Endothelial cell of umbilical vein (primary cell): Measurements from ENCODE around the gene TAOK1. TPM values are rescaled to one million over a fixed set of nuclear protein-coding genes. Genes with fewer than 3 reads are reported as not detected.

Source experiments
- BruUV-seq: library from RNA; stranded (reverse); fragments of 400-500 nt; replicated peaks from 2 replicates; lab custom pipeline; 2021; lab: Mats Ljungman, UMichigan
- CTCF ChIA-PET: fragments of 300-600, 350-600 bp; sonication (Branson Sonifier 250); formaldehyde crosslinking; loops from one replicate; lab custom pipeline; 2021; ENCODE audit warnings: antibody characterized with exemption, inconsistent platforms; lab: Charles Lee
- POLR2A ChIA-PET: fragments of 300-600, 350-600 bp; sonication (Branson Sonifier 250); formaldehyde crosslinking; loops from one replicate; lab custom pipeline; 2021; ENCODE audit warnings: antibody characterized with exemption, inconsistent platforms; lab: Charles Lee
- DNase-seq: peaks from one replicate; pipeline ENCODE4 v3.0.0-alpha.2; 2011; ENCODE audit warnings: low read depth, low spot score
- FAIRE-seq: peaks from 2 replicates; lab custom pipeline; 2011; peaks lifted over from hg19 to GRCh38; lab: Jason Lieb, UNC
- H2AFZ ChIP-seq: 2 replicates; pipeline ENCODE4 v1.6.0; 2012; ENCODE audit warnings: low read depth, low read length, control low read depth, inconsistent platforms
- H3K27ac ChIP-seq: 2 replicates; pipeline ENCODE4 v1.5.1; 2011; ENCODE audit warnings: low read depth, mild to moderate bottlenecking, control low read depth, low read length, moderate library complexity; ENCODE audit not compliant: insufficient read depth
- H3K27me3 ChIP-seq, 2 experiments: 2 replicates each; pipeline versions ENCODE4 v1.6.0 to v1.6.1; 2011; ENCODE audit warnings: low read length in 2 of 2, mixed read lengths in 1 of 2; ENCODE audit not compliant: control insufficient read depth in 2 of 2, insufficient read depth in 2 of 2
- H3K36me3 ChIP-seq, 2 experiments: 2 replicates in 1 of 2; 3 replicates in 1 of 2; pipeline ENCODE4 v1.5.1; 2011; ENCODE audit warnings: low read length in 2 of 2, mild to moderate bottlenecking in 1 of 2, moderate library complexity in 1 of 2; ENCODE audit not compliant: control insufficient read depth in 2 of 2, insufficient read depth in 2 of 2; ENCODE audit errors: extremely low read depth in 1 of 2
- H3K4me1 ChIP-seq: 3 replicates; pipeline ENCODE4 v1.5.1; 2011; ENCODE audit warnings: mild to moderate bottlenecking, low read length; ENCODE audit not compliant: control insufficient read depth, insufficient read depth; ENCODE audit errors: extremely low read depth
- H3K4me2 ChIP-seq: 2 replicates; pipeline ENCODE4 v1.6.1; 2011; ENCODE audit warnings: low read length, control low read depth, mixed read lengths; ENCODE audit not compliant: insufficient read depth
- H3K4me3 ChIP-seq, 3 experiments: fragments of 200-600 bp in 1 of 3; sonication (generic), shearing (Covaris generic) in 1 of 3; replicated peaks in 1 of 3; 2 replicates each; pipeline ENCODE4 v1.5.1; 2011 to 2016; ENCODE audit warnings: control low read depth in 3 of 3, low read length in 3 of 3, mild to moderate bottlenecking in 2 of 3, inconsistent platforms in 1 of 3, low read depth in 1 of 3, moderate library complexity in 1 of 3; ENCODE audit not compliant: insufficient read depth in 1 of 3
- H3K79me2 ChIP-seq: 2 replicates; pipeline ENCODE4 v1.6.0; 2012; ENCODE audit warnings: low read length, inconsistent platforms; ENCODE audit not compliant: control insufficient read depth, insufficient read depth
- H3K9ac ChIP-seq: replicated peaks from 2 replicates; pipeline ENCODE3; 2011; ENCODE audit warnings: low read length, control low read depth; ENCODE audit not compliant: insufficient read depth; ENCODE audit errors: extremely low read depth
- H3K9me1 ChIP-seq: replicated peaks from 3 replicates; pipeline ENCODE4 v1.6.0; 2011; ENCODE audit warnings: mild to moderate bottlenecking, low read length; ENCODE audit not compliant: control insufficient read depth, insufficient read depth; ENCODE audit errors: extremely low read depth
- H3K9me3 ChIP-seq: replicated peaks from 2 replicates; pipeline ENCODE4 v1.5.1; 2012; ENCODE audit warnings: low read length, inconsistent platforms; ENCODE audit not compliant: control insufficient read depth, insufficient read depth
- H4K20me1 ChIP-seq: replicated peaks from 2 replicates; pipeline ENCODE3; 2011; ENCODE audit warnings: mild to moderate bottlenecking, low read length; ENCODE audit not compliant: control insufficient read depth, insufficient read depth; ENCODE audit errors: extremely low read depth
- EZH2 ChIP-seq: IDR thresholded peaks from 2 replicates; pipeline ENCODE4 v1.6.1; 2012; ENCODE audit warnings: borderline replicate concordance, low read depth, mild to moderate bottlenecking, moderate library complexity, low read length, inconsistent platforms; ENCODE audit not compliant: severe bottlenecking
- POLR2AphosphoS5 ChIP-seq: IDR thresholded peaks from 2 replicates; pipeline ENCODE4 v1.6.1; 2012; ENCODE audit warnings: low read depth, mild to moderate bottlenecking, control low read depth, low read length, moderate library complexity; ENCODE audit not compliant: insufficient read depth
- dilution Hi-C: fragments of 300-500 bp; cut with MboI; formaldehyde crosslinking; loops from one replicate; pipeline ENCODE4 v1.15.0; 2019; ENCODE audit warnings: low sequenced_read_pairs; ENCODE audit not compliant: extremely low pct_ligation_motif_present
- intact Hi-C: fragments of 100-400 bp; cut with micrococcal nuclease; formaldehyde crosslinking; loops from one replicate; pipeline ENCODE4 v1.10.0; 2022
- polyA plus RNA-seq, 4 experiments: library from polyadenylated mRNA; depleted of rRNA in 3 of 4; stranded (reverse) in 3 of 4; unstranded in 1 of 4; fragments of >200 nt; gene quantifications; 2 replicates each; pipeline versions ENCODE4 v1.2.1 to v1.2.3, GENCODE V29; 2011 to 2012; ENCODE audit warnings: missing spikeins in 1 of 4
- total RNA-seq: library from RNA; stranded (reverse); gene quantifications from 2 replicates; pipeline ENCODE4 v1.2.3, GENCODE V29; 2021
- TF ChIP-seq, protein P1 (sequence below): IDR thresholded peaks from 2 replicates; pipeline ENCODE4 v1.6.1; 2011; ENCODE audit not compliant: insufficient read depth, insufficient read length
- TF ChIP-seq, protein P2 (sequence below), 2 donors: IDR thresholded peaks; 1 replicate in 1 of 2; 2 replicates in 1 of 2; pipeline ENCODE4 v1.5.1; 2011; ENCODE audit warnings: low read length in 2 of 2, mild to moderate bottlenecking in 2 of 2, moderate library complexity in 2 of 2, control low read depth in 1 of 2, inconsistent platforms in 1 of 2, low read depth in 1 of 2; ENCODE audit not compliant: insufficient read depth in 1 of 2; ENCODE audit errors: extremely low read depth in 1 of 2

TAOK1 gene
- total and polyA plus RNA-seq, 2 donors (not counting 3 experiments of a cell fraction or from before 2014, with no cell fraction given): 11.0 to 82.2 TPM

DNA sequence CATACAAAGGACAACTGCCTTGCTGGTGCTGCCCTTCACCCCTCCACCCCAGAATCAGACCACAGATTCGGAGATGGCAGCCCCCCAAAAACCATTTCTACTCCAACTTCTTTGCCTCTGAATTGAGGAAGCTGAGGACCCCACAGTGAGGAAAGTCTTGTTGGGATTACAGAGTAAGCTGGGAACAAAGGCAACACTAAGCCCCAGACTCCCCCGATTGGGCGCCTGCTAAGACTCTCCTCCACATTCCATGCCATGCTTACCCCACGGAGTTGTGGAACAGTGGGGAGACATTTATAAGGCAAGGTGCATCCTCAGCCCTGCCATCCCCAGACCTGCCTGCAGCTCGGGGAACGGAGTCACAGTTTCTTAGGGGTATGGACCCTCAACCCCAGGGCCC lies 197.4 kb downstream of the TAOK1 start:
- Histone ChIP-seq H4K20me1 (no peaks in the 10 kb centered on the region), H3K4me1 (peaks cover 73% of the 10 kb centered on the region), H3K9me3 (no peaks in the 10 kb centered on the region), H3K36me3 (peaks cover 0 to 9% of the 10 kb centered on the region in 2 experiments), H3K9ac (peak overlapping the region; percentile 54), H3K4me2 (peak overlapping the region; percentile 66), H3K4me3 (peak overlapping the region; percentile 58 to 69 (median 68)), H3K79me2 (peaks cover 65% of the 10 kb centered on the region), H2AFZ (no peak overlapping the region), H3K27ac (peak overlapping the region; percentile 66), H3K27me3 (no peaks in the 10 kb centered on the region), H3K9me1 (no peaks in the 10 kb centered on the region)
- BruUV-seq: no TSS peak
- TF ChIP-seq, protein P1, sequence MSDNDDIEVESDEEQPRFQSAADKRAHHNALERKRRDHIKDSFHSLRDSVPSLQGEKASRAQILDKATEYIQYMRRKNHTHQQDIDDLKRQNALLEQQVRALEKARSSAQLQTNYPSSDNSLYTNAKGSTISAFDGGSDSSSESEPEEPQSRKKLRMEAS: no peak
- TF ChIP-seq POLR2AphosphoS5: no peak
- TF ChIP-seq, protein P2, sequence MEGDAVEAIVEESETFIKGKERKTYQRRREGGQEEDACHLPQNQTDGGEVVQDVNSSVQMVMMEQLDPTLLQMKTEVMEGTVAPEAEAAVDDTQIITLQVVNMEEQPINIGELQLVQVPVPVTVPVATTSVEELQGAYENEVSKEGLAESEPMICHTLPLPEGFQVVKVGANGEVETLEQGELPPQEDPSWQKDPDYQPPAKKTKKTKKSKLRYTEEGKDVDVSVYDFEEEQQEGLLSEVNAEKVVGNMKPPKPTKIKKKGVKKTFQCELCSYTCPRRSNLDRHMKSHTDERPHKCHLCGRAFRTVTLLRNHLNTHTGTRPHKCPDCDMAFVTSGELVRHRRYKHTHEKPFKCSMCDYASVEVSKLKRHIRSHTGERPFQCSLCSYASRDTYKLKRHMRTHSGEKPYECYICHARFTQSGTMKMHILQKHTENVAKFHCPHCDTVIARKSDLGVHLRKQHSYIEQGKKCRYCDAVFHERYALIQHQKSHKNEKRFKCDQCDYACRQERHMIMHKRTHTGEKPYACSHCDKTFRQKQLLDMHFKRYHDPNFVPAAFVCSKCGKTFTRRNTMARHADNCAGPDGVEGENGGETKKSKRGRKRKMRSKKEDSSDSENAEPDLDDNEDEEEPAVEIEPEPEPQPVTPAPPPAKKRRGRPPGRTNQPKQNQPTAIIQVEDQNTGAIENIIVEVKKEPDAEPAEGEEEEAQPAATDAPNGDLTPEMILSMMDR (IDR thresholded peaks at IDR 0.05; ENCODE audit: extremely low read depth in 1 of 2, insufficient read depth in 1 of 2, low read depth in 1 of 2, low read length in 2 of 2): no peak
- TF ChIP-seq EZH2: no peak
- FAIRE-seq (peak; percentile 33), DNase-seq (no peak)
- intact Hi-C loops: loop anchor here (5.0 kb wide), 1 partner anchor 195 kb away; the partner anchor contains the start of gene TAOK1
- ChIA-PET CTCF (interaction anchor here (1.4 to 4.2 kb wide), 3 partner anchors 17 to 30 kb away, joined by 6 to 27 read pairs (median 8); no protein-coding TSS in a partner anchor), POLR2A (no interaction called here)
- dilution Hi-C loops: no loop called here
